ENCODE data around the gene GARIN5A. TPM values are rescaled to one million over a fixed set of nuclear protein-coding genes. Genes with fewer than 3 reads are reported as not detected.

GARIN5A gene
- polyA plus RNA-seq, 1 donor (not counting 4 experiments of a cell fraction or from before 2014, with no cell fraction given) = 0.37 TPM

DNA sequence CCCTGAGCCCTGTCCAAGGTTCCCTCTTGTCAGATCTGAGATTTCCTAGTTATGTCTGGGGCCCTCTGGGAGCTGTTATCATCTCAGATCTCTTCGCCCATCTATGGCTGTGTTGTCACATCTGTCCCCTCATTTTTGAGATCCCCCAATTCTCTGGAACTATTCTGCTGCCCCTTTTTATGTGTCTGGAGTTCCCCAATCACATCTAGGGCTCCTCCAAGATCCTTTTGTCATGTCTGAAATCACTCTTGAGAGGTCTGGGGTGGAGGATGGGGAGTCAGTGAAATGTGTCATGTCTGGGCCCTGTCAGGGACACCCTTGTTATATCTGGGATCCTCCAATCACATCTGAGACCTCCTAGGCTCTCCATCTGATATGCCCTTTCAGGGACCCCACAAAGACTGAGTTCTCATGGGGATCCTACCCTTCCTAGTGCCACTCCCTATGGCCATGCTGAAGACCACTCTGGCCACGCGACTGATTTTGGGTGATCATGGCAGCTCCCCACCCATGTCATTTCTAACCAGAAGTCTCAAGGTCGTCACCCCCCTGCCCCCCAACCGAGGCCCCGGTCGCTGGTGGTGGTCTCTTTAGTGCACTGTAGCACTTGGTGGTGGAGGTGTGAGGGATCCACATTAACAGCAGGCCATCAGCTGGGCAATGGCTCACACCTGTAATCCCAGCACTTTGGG is 47.7 kb downstream of the GARIN5A start:
- dilution Hi-C loops (cut with MboI; ENCODE audit: extremely low pct_ligation_motif_present, low sequenced_read_pairs) = no loop called here
- TF ChIP-seq, protein P1, sequence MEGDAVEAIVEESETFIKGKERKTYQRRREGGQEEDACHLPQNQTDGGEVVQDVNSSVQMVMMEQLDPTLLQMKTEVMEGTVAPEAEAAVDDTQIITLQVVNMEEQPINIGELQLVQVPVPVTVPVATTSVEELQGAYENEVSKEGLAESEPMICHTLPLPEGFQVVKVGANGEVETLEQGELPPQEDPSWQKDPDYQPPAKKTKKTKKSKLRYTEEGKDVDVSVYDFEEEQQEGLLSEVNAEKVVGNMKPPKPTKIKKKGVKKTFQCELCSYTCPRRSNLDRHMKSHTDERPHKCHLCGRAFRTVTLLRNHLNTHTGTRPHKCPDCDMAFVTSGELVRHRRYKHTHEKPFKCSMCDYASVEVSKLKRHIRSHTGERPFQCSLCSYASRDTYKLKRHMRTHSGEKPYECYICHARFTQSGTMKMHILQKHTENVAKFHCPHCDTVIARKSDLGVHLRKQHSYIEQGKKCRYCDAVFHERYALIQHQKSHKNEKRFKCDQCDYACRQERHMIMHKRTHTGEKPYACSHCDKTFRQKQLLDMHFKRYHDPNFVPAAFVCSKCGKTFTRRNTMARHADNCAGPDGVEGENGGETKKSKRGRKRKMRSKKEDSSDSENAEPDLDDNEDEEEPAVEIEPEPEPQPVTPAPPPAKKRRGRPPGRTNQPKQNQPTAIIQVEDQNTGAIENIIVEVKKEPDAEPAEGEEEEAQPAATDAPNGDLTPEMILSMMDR (optimal IDR thresholded peaks at IDR 0.05 in 1 of 3, IDR thresholded peaks at IDR 0.05 in 1 of 3, conservative IDR thresholded peaks at IDR 0.05 in 1 of 3; ENCODE audit: extremely low read depth in 1 of 3, insufficient read depth in 2 of 3, low read length in 3 of 3) = no peak
- TF ChIP-seq EZH2 (IDR thresholded peaks at IDR 0.05; ENCODE audit: low read length) = no peak
- no peaks in the 10 kb centered on the region for H3K9me3 ChIP-seq (ENCODE audit: control insufficient read depth, low read depth, low read length)
- no peaks in the 10 kb centered on the region for H3K9me1 ChIP-seq (ENCODE audit: control insufficient read depth, extremely low read depth, insufficient read depth, low read length)
- peaks cover 11% of the 10 kb centered on the region for H3K27me3 ChIP-seq (ENCODE audit: control insufficient read depth, extremely low read depth, insufficient read depth, low read length)
- no peaks in the 10 kb centered on the region for H4K20me1 ChIP-seq (ENCODE audit: control insufficient read depth, extremely low read depth, insufficient read depth, low read length)
- H3K36me3 ChIP-seq (ENCODE audit: control insufficient read depth in 2 of 2, extremely low read depth in 1 of 2, insufficient read depth in 2 of 2, low read length in 2 of 2) = no peaks in the 10 kb centered on the region
- FAIRE-seq (no peak), DNase-seq (ENCODE audit: low read depth, low spot score) (no peak)
- H3K4me1 ChIP-seq (ENCODE audit: control insufficient read depth, extremely low read depth, insufficient read depth, low read length) = peaks cover 9% of the 10 kb centered on the region
- no peak overlapping the region for H3K9ac ChIP-seq (ENCODE audit: control insufficient read depth, extremely low read depth, insufficient read depth, low read length)
- no peaks in the 10 kb centered on the region for H3K79me2 ChIP-seq (ENCODE audit: control insufficient read depth, insufficient read depth, low read length)
- no peak overlapping the region for H2AFZ ChIP-seq (ENCODE audit: control insufficient read depth, low read length)
- H3K27ac ChIP-seq (ENCODE audit: control insufficient read depth, insufficient read depth, low read length) = no peak overlapping the region
- H3K4me2 ChIP-seq (ENCODE audit: control insufficient read depth, extremely low read depth, insufficient read depth, low read depth, low read length) = no peak overlapping the region
- no peak overlapping the region for H3K4me3 ChIP-seq (ENCODE audit: control insufficient read depth in 2 of 3, extremely low read depth in 1 of 3, insufficient read depth in 2 of 3, low read depth in 1 of 3, low read length in 3 of 3)

DNA sequence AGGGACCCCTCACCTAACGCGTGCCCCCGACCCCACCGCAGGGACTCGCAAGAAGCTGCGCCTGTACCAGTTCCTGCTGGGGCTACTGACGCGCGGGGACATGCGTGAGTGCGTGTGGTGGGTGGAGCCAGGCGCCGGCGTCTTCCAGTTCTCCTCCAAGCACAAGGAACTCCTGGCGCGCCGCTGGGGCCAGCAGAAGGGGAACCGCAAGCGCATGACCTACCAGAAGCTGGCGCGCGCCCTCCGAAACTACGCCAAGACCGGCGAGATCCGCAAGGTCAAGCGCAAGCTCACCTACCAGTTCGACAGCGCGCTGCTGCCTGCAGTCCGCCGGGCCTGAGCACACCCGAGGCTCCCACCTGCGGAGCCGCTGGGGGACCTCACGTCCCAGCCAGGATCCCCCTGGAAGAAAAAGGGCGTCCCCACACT is 48.6 kb downstream of the GARIN5A start:
- no peaks in the 10 kb centered on the region for H3K36me3 ChIP-seq (ENCODE audit: control insufficient read depth in 2 of 2, extremely low read depth in 1 of 2, insufficient read depth in 2 of 2, low read length in 2 of 2)
- no peaks in the 10 kb centered on the region for H3K9me1 ChIP-seq (ENCODE audit: control insufficient read depth, extremely low read depth, insufficient read depth, low read length)
- no peaks in the 10 kb centered on the region for H3K9me3 ChIP-seq (ENCODE audit: control insufficient read depth, low read depth, low read length)
- DNase-seq (ENCODE audit: low read depth, low spot score) = no peak
- no peak overlapping the region for H3K27ac ChIP-seq (ENCODE audit: control insufficient read depth, insufficient read depth, low read length)
- no peaks in the 10 kb centered on the region for H4K20me1 ChIP-seq (ENCODE audit: control insufficient read depth, extremely low read depth, insufficient read depth, low read length)
- no peaks in the 10 kb centered on the region for H3K79me2 ChIP-seq (ENCODE audit: control insufficient read depth, insufficient read depth, low read length)
- H3K4me1 ChIP-seq (ENCODE audit: control insufficient read depth, extremely low read depth, insufficient read depth, low read length) = peaks cover 9% of the 10 kb centered on the region
- peaks cover 9% of the 10 kb centered on the region for H3K27me3 ChIP-seq (ENCODE audit: control insufficient read depth, extremely low read depth, insufficient read depth, low read length)
- TF ChIP-seq EZH2 (IDR thresholded peaks at IDR 0.05; ENCODE audit: low read length) = no peak
- TF ChIP-seq, protein P1 (optimal IDR thresholded peaks at IDR 0.05 in 1 of 3, IDR thresholded peaks at IDR 0.05 in 1 of 3, conservative IDR thresholded peaks at IDR 0.05 in 1 of 3; ENCODE audit: extremely low read depth in 1 of 3, insufficient read depth in 2 of 3, low read length in 3 of 3) = no peak
- dilution Hi-C loops (cut with MboI; ENCODE audit: extremely low pct_ligation_motif_present, low sequenced_read_pairs) = no loop called here
- no peak for FAIRE-seq
- peak overlapping the region; percentile 72 for H2AFZ ChIP-seq (ENCODE audit: control insufficient read depth, low read length)
- H3K9ac ChIP-seq (ENCODE audit: control insufficient read depth, extremely low read depth, insufficient read depth, low read length) = peak overlapping the region; percentile 15
- H3K4me2 ChIP-seq (ENCODE audit: control insufficient read depth, extremely low read depth, insufficient read depth, low read depth, low read length) = peak overlapping the region; percentile 66
- peak overlapping the region; percentile 18 to 59 (median 32) for H3K4me3 ChIP-seq (ENCODE audit: control insufficient read depth in 2 of 3, extremely low read depth in 1 of 3, insufficient read depth in 2 of 3, low read depth in 1 of 3, low read length in 3 of 3)
